Measurements from ENCODE around the gene EYS.

Gene EYS

DNA sequence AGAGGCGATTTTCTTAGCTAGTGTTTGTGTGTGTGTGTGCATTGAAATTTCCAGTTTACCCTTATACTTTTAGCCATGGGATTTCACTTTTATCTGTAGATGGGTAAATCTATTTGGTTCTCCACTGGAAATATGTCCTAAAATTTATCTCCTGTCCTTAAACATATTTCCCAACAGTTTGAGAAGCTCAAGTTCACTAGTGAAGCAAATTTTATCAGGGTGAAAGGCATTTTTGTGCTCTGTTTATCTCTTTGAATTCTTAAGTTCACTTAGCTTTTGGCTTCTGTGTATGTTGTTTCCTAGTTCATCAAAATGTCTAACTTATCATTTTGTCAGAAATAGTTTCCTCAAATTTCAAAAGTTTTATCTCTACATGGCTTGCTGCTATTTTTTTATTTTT is 1509.8 kb downstream of the EYS start:
- no peak for DNase-seq

- DNase-seq, result no peak
These were observed 1520.4 kb downstream of the EYS start for GRCh38 chr6:64186592-64186991.

- no peak for DNase-seq
These were observed 1521.4 kb downstream of the EYS start for GRCh38 chr6:64185621-64186020.

DNA sequence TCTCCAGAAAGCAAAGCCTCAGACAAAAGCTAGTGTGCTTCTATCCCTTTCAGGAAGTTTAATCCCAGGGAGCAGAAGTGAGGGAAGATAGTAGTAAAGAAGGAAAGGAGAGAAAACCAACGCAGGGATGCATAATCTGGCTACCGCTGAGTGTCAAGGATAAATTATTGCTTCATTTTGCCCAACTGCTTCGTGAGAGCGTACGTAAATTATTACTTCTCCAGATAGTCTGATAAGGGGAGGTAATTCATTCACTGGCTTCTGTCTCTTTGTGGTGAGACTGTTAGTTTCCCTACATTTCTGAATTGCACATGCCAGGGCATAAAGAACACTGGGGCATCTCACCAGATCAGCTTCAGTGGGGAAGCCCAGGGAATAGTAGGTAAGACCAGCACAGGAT is 1531.7 kb downstream of the EYS start:
- DNase-seq, result no peak

- no peak for DNase-seq
These were observed 1536.7 kb downstream of the EYS start for GRCh38 chr6:64170316-64170715.

DNA sequence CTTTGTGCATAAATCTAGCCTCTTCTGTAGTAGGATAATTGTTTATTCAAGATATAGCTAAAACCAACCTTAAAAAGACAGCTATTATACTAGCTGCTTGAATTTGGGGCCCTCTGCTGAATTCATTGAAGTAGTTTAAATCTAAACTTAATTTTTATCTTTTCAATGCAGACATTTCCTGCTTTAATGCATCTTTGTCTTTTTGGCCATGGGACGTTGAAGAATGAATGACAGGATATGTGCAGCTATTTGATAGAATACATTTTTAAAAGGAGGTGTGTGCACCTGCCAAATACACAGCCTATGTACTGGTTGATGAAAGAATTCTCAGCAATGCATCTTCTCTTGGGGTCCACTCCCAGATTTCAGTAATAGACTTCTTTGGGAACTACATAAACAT is 1546.5 kb downstream of the EYS start:
- no peak for DNase-seq

DNA sequence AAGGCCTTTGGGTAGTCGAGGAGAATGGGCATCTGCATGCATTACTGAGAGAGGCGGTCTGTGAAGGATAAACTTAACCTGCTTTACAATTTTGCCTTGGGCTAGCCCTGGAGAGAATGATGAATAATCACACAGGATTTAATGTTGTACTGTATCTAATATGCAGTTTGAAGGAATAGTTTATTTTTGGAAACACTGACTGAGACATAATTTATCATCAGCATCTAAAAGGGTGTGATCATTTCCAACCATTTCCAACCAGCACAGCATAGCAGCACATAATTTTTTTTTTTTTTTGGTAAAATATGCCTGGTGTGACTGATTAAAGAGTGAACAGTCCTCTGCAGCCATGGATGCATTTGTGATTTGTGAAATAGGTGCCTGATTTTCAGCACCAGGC is 1552.0 kb downstream of the EYS start:
- no peak for DNase-seq

GRCh38 chr6:64146876-64147275 is 1560.2 kb downstream of the EYS start:
- DNase-seq, result no peak

GRCh38 chr6:64146094-64146493 is 1560.9 kb downstream of the EYS start:
- no peak for DNase-seq

DNA sequence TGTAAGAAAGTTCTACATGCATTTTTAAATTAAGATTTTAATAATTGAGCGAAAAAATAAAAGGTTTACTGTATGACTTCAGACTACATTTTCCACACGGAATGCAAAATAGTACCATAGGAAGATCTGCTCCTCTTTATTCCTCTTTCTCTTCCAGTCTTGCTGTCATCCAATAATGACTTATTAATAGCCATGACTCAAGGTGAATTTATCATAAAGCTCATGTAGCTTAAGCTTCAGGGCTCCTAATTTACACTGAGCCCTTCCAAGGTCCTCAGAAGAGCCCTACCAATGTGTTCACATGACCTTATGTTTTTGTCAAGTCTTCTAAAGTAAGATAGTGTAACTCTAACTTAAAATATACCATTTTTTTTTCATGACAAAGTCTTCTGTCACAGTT is 1561.4 kb downstream of the EYS start:
- no peak for DNase-seq

- DNase-seq, result no peak
These were observed 1563.9 kb downstream of the EYS start for GRCh38 chr6:64143101-64143500.

GRCh38 chr6:64141680-64142079 is 1565.3 kb downstream of the EYS start:
- no peak for DNase-seq

- no peak for DNase-seq
These were observed 1578.6 kb downstream of the EYS start for GRCh38 chr6:64128301-64129024.

GRCh38 chr6:64123761-64124633 is 1583.0 kb downstream of the EYS start:
- DNase-seq, result no peak

DNA sequence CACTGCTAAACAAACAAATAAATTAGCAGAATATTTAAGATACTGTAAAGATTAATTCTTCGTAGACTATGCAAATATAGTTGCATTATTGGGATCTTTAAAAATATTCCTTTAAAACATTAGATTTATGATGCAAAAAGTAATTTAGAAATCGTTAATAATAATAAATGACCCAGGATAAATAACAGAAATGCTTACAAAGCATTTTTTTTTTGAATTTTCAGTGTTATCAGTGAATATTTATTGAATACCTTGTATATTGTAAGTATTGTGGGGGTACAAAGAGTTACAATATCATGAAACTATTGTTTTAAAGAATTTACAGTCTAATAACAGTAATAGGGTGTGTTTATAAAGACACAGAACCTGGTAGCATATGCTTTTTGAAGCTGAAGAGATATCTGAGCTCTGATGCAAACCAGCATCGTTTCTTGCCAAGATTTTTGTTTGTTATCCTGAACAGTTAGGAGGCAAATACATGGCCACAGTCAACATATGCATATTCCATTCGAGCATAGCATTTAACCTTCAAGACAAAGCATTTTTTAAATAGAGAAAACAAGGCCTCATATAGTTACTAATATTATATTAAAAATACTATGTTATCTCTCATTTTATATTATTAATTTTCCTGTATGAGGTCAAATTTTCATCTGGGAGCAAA is 1584.2 kb downstream of the EYS start:
- DNase-seq, result no peak

- no peak for DNase-seq
These were observed 1585.9 kb downstream of the EYS start for GRCh38 chr6:64121011-64121565.

GRCh38 chr6:64113704-64114103 is 1593.3 kb downstream of the EYS start:
- DNase-seq, result no peak

- DNase-seq, result no peak
These were observed 1603.0 kb downstream of the EYS start for GRCh38 chr6:64104051-64104450.

- DNase-seq, result no peak
These were observed 1603.5 kb downstream of the EYS start for GRCh38 chr6:64103480-64103879.

DNA sequence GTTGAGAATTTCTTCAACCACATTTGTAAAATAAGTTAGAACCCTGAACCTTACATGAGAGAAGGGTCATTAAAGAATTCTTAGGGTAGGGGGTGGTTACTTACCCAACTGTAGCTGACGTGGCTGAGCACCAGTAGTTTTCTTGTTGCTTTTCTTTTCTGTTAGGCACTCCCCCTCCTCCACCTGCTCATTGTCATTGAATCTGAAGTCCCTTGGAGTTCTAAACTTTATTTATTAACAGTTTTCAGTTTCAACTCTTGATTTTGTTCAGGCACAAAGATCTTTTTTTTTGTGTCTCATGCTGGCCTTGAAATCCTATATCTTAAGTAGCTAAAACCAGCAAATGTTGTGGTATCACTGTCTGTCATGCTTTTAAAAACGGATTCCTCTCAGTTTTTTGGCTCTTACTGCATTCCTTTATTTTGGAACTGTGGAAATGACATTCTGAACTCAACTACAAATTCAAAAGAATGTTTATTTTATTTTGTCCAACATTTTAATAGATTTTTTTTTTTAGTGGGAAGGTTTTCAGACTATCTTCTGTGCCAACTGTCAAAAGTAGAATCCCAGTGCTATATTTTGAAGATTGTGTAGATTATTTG is 1606.2 kb downstream of the EYS start:
- no peak for DNase-seq

DNA sequence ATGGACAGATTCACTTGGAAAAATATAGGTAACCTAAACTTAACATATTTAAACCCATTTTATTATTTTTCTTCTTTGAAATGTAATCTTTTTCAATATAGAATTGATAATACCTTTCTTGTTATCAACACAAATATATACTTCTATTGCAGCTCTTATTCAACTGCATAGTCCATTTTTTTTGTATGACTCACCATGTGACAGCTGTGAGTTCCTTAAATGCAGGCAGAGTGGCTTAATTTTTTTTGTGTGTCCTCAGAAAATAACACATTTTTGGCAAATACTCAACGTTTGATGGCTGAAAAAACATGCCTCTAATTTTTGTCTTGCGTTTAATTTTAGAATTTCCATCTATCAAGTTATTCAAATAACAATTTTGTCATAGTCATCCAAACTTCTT is 1616.7 kb downstream of the EYS start:
- no peak for DNase-seq

DNA sequence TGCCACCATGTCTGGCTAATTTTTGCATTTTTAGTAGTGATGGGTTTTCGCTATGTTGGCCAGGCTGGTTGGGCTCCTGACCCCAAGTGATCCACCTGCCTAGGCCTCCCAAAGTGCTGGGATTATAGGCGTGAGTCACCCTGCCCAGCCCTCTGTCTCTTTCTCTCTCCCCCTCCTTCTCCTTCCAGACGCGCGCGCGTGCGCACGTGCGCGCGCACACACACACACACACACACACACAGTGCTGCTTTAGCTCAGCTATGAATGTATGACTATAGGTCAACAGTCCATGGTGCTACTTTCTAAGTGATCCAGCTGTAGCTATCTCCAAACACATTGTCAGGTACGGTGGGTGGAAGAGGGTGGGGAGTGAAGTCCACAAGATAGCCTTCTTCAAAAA is 1621.9 kb downstream of the EYS start:
- DNase-seq, result no peak

- DNase-seq, result no peak
These were observed 1622.8 kb downstream of the EYS start for GRCh38 chr6:64084185-64084663.

Data from CD4-positive, alpha-beta T cell treated with Interleukin-12 subunit alpha and Interleukin-12 subunit beta, for 1 hour (primary cell).